ENCODE measurements around the gene SYNJ2BP.
"Not testable (repeated sequence)": the region's sequence is repeated elsewhere in the genome, so short reads cannot be mapped to it uniquely, and the experiment has no call there.

SYNJ2BP gene, protein sequence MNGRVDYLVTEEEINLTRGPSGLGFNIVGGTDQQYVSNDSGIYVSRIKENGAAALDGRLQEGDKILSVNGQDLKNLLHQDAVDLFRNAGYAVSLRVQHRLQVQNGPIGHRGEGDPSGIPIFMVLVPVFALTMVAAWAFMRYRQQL

DNA sequence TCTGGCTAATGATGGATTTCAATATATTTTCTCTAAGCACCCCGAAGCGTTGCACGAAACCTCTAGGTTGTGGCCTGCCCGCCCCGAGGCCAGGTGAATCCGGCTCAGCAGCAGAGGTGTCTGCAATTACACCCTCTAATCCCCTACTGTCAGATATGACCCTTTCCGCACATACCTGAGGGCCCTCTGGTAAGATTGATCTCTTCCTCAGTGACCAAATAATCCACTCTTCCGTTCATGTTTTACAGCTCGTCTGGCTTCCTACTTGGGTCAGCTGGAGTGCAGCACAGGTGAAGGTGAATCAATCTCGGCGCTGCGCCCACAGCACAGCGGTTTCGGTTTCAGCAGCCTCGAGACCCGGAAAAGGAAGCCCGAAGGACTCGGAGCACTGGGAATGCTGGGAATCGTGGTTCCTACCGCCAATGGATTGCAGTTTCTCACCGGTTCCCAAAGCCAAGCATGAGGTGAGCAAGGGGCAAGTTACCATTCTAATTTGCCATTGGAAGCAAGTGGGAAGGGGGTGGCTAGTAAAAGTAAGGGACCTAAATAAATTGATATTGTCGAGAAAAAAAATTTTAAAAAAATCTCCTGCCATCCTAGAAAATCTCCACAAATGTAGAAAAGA, at the start of gene SYNJ2BP:
Gene SYNJ2BP (minus strand): TSS at position 366 of the 625 bp plus-strand sequence. CDS start 127 bp downstream, at position 239.
- peak; percentile 79 for DNase-seq (ENCODE audit: low spot score)

DNA sequence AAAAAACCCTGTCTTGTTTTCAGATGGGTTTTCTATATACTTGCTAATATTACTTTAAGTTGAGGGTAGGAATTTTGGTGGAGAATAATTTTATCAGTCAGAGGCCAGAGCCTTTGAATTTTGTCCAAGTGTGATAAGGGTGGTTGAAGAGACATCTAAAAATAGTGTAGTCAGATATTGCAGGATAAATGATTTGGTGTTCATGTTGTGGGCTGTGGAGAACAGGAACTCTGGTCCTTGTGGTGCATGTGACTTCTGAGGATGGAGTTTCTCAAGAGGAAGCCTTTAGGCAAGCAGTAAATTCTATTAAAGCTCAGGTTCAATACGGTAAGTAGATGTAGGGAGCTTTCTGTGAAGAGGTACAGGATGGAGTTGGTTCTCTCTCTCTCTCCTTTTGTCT, 37.8 kb upstream of the SYNJ2BP start:
- DNase-seq (ENCODE audit: low spot score) = no peak

DNA sequence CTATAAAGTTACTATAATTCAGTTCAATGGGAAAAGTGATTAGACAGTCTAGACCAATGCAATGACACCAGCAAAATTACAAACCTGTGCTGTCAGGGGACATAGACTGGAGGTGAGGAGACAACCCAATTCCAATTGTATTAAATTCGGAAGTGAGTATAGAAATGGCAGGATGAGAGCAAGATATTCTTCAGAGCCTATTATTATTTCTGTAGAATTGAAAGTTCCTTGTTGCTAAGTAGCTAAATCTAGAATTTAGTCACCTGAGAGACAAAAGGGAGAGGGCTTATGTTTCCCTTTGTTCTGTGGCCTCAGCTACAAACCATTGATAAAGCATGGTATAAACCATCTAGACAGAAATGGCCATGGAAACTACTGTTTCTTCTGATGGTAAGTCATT, 35.0 kb upstream of the SYNJ2BP start, which contains the start of gene ADAM21:
Gene ADAM21 (plus strand): TSS at position 301 of the 400 bp plus-strand sequence. CDS start 5,326 bp downstream, outside the sequence.
- DNase-seq (ENCODE audit: low spot score) = no peak

DNA sequence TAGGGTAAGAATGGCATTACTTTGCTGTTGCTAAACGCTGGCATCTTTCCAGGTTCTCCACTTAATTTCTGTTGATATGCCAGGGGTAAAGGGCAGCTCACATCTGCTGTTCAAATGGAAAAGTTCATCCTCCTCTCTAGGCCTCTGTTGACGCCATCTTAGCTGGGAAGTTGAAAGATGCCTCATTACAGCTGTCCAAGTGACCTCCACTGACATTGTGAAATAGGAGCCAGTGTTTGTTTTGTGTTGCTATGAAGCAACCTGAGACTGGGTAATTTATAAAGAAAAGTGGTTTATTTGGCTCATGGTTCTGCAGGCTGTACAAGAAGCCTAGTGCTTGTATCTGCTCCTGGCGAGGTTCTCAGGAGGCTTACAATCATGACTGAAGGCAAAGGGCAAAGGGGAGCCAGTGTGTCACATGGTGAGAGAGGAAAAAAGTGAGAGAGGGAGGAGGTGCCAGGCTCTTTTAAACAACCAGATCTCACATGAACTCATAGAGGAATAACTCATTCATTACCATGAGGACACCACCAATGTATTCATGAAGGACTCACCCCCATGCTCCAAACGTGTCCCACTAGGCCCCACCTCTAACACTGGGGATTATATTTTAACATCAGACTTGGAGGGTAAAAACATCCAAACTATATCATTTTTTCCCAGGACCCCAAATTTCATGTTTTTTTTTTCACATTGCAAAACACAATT, 31.9 kb upstream of the SYNJ2BP start:
- DNase-seq (ENCODE audit: low spot score) = peak; percentile 55

- no peak for DNase-seq (ENCODE audit: low spot score)
These were observed 25.9 kb upstream of the SYNJ2BP start for GRCh38 chr14:70442750-70443149.

DNA sequence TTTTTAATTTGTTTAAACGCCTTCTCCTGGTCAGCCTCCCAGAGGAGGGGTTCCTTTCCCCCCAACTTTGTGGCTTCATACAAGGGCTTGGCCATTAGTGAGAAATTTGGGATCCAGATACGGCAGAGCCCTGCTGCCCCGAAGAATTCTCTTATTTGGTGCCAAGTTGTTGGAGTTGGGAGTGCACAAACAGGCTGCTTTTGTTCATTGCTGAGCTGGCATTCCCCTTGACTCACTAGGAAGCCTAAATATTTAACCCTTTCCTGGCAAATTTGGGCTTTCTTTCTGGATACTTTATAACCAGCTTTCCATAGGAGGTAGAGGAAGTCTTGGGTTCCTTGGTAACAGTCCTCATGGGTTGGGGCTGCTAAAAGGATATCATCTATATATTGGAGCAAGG, 24.8 kb upstream of the SYNJ2BP start:
- no peak for DNase-seq (ENCODE audit: low spot score)

- DNase-seq (ENCODE audit: low spot score) = no peak
These were observed 20.0 kb upstream of the SYNJ2BP start for GRCh38 chr14:70436867-70437266.

DNA sequence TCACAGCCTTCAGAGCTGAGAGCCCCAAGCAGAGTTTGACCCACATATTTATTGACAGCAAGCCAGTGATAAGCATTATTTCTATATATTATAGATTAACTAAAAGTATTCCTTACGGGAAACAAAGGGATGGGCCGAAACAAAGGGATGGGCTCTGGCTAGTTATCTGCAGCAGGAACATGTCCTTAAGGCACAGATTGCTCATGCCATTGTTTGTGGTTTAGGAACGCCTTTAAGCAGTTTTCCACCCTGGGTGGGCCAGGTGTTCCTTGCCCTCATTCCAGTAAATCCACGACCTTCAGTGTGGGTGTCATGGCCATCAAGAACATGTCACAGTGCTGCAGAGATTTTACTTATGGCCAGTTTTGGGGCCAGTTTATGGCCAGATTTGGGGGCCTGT, 9.7 kb upstream of the SYNJ2BP start:
- not testable (repeated sequence) for DNase-seq (ENCODE audit: low spot score)

- DNase-seq (ENCODE audit: low spot score) = no peak
These were observed 8.5 kb upstream of the SYNJ2BP start for GRCh38 chr14:70425354-70425753.

DNA sequence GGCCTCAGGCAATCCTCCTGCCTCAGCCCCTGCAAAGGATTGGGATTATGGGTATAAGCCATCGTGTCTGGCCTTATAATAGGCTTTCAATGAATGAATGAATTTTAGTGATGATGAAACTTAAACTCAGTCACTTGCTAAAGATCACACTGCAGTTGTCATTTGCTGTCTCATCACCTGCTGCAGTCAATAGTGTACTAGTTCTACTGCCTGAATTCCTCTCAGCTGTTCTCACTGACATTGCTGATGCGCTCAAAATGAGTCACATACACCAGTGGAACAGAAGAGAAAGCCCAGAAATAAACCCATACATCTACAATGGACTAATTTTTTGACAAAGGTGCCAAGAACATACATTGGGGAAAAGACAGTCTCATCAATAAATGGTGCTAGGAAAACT, 5.6 kb upstream of the SYNJ2BP start:
- no peak for DNase-seq (ENCODE audit: low spot score)

DNA sequence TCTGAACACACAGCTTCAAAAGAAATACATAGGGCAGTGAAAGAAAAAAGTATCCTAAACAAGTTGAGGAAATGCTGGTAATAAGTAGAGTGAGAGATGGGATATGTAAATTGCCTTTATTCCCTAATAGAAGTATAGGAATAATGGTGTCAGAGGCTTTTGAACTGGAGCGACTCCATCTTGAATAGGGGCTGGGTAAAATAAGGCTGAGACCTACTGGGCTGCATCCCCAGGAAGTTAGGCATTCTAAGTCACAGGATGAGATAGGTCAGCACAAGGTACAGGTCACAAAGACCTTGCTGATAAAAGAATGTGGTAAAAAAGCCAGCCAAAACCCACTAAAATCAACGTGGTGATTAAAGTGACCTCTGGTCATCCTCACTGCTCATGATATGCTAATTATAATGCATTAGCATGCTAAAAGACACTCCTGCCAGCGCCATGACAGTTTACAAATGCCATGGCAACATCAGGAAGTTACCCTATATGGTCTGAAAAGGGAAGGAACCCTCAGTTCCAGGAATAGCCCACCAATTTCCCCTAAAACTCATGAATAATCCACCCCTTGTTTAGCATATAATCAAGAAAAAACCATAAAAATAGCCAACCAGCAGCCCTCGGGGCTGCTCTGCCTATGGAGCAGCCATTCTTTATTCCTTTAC, 2.5 kb upstream of the SYNJ2BP start:
- DNase-seq (ENCODE audit: low spot score) = not testable (repeated sequence)

DNA sequence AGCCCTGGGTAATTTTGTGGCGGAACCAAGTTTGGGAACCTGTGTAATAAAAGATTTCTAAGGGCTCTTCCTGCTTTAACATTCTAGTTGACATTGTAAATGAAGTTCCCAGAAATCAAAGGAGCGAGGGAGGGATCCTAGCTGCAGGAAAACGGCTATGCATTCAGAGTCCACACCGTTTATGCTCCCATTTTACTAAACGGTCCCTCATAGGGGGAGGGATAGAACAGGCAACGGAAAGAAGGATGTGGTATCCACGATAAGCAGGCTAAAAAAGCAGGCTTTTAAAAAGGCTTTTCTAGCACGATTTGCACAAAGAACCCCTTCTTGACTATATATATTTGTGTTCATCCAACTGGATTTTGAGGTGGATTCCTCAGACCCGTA, 559 bp downstream of the SYNJ2BP start:
- no peak for DNase-seq (ENCODE audit: low spot score)

GRCh38 chr14:70415788-70416187, 1.1 kb downstream of the SYNJ2BP start:
- DNase-seq (ENCODE audit: low spot score) = no peak

DNA sequence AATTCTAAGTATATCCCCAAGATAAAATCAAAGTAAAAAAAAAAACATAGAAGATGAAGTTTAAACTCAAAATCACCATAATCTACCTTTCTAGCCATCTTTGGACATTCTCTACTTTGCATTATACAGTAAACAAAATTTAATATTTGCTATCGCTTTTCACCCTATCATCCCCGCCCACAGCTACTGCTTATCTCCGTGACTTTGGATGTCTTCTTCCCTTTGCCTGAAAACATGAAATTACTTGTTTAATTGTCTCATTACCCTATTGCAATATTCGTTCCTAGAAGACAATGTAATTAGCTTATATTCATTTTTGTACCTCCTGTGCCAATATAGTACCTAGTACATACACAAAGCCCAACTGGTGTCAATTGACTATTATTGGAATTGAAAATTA, 9.3 kb downstream of the SYNJ2BP start:
- DNase-seq (ENCODE audit: low spot score) = no peak

DNA sequence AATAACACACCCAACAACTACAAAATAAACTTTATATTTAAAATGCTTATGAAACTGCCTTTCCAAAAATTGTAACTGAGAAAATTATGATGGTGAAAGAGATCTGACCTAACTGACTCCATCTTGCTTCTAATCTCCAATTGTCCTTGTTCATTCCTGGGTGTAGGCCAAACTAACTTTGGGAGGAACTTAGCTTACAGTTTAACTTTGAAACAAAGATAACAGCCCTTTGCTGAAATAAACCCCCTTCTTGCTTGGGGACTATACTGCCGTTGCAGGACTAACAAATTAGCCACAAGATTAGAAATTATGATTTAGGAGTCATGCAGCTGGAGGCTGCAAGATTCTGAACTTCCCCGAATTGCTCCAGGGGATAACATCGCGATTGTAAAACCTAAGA, 10.7 kb downstream of the SYNJ2BP start:
- not testable (repeated sequence) for DNase-seq (ENCODE audit: low spot score)

GRCh38 chr14:70403335-70403734, 13.6 kb downstream of the SYNJ2BP start:
- not testable (repeated sequence) for DNase-seq (ENCODE audit: low spot score)

DNA sequence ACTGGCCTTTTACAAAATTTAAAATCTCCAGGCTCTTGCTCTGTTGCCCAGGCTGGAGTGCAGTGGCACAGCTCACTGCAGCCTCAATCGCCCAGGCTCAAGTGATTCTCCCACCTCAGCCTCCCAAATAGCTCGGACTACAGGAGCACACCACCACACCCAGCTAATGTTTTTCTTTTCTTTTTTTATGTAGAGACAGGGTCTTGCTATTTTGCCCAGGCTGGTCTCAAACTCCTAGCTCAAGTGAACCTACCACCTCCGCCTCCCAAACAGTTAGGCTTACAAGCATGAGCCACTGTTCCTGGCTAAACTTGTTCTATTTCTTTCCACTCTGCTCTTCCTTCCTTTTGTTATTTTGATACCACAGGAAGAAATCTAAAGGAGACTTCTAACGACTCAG, 15.2 kb downstream of the SYNJ2BP start:
- DNase-seq (ENCODE audit: low spot score) = no peak

GRCh38 chr14:70398706-70399431, 18.0 kb downstream of the SYNJ2BP start:
- DNase-seq (ENCODE audit: low spot score) = no peak

GRCh38 chr14:70398280-70398679, 18.6 kb downstream of the SYNJ2BP start:
- DNase-seq (ENCODE audit: low spot score) = no peak

GRCh38 chr14:70397746-70398145, 19.1 kb downstream of the SYNJ2BP start:
- no peak for DNase-seq (ENCODE audit: low spot score)

- DNase-seq (ENCODE audit: low spot score) = no peak
These were observed 22.1 kb downstream of the SYNJ2BP start for GRCh38 chr14:70394674-70395306.

DNA sequence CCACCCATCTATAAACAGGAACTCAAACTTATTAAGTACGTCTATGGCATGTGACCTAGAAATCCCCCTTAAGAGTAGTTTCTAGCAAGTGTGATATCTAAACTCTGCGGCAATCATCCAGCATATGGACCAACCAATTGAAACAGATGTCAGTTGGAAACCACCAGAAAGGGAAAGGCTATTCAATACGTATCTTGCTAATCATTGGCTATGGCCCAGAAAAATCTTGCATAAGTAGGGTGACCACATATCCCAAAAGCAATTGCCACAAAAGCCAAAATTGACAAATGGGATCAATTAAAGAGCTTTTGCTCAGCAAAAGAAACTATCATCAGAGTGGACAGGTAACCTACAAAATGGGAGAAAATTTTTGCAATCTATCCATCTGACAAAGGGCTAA, 24.2 kb downstream of the SYNJ2BP start:
- no peak for DNase-seq (ENCODE audit: low spot score)
